ENCODE measurements around the gene SRCIN1. TPM values are rescaled to one million over a fixed set of nuclear protein-coding genes. Genes with fewer than 3 reads are reported as not detected.

The SRCIN1 gene
- total RNA-seq, 3 donors from 2014 or later = 2.3 to 7.0 (median 2.5) TPM

DNA sequence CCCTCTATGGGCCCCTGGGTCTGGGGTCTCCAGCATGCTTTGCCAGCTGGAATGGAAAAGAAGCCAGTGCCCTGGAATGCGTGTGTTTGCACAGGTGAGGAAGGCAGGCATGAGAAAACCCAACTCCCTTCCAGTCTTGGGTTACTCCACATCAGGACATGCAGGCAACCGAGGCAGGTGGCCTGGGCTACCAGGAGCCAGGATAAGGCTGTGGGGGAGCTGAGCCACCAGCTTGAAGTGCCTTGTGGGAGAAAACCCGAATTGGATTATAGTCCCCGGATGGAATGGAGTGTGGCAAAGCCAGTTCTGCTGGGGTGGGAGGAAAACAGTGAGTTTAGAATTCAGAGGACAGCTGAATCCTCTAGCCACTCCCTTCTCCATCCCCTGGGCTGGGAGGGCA is 7.2 kb downstream of the SRCIN1 start:
- TF ChIP-seq, protein P1, sequence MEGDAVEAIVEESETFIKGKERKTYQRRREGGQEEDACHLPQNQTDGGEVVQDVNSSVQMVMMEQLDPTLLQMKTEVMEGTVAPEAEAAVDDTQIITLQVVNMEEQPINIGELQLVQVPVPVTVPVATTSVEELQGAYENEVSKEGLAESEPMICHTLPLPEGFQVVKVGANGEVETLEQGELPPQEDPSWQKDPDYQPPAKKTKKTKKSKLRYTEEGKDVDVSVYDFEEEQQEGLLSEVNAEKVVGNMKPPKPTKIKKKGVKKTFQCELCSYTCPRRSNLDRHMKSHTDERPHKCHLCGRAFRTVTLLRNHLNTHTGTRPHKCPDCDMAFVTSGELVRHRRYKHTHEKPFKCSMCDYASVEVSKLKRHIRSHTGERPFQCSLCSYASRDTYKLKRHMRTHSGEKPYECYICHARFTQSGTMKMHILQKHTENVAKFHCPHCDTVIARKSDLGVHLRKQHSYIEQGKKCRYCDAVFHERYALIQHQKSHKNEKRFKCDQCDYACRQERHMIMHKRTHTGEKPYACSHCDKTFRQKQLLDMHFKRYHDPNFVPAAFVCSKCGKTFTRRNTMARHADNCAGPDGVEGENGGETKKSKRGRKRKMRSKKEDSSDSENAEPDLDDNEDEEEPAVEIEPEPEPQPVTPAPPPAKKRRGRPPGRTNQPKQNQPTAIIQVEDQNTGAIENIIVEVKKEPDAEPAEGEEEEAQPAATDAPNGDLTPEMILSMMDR (IDR thresholded peaks at IDR 0.05) = no peak
- ATAC-seq (peak; percentile 78), DNase-seq (peak in 2 of 3 donors; percentile 60 to 74)
- Histone ChIP-seq H3K4me1 (ENCODE audit: low read depth) (peaks cover 9% of the 10 kb centered on the region), H3K9me3 (no peaks in the 10 kb centered on the region), H3K36me3 (ENCODE audit: low read depth) (no peaks in the 10 kb centered on the region), H3K4me3 (no peak overlapping the region)
- intact Hi-C loops (cut with DNase I, micrococcal nuclease) = no loop called here

DNA sequence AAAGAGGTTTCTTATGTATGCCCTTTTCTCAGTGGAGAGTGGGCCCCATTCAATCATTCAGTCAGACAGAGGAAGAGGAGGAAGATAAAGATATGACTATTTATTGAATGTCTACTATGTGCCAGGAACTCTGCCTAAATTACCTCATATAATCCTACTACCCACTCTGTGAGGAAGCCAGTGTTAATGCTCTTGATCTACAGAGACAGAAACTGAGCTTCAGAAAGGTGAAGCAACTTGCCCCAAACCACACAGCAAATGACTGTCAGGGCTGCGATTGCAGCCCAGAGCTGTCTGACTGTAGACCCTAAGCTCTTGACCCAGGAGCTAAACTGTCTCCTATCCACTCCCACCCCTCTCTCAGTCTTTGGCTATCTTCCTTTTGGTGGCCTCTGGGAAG is 8.4 kb downstream of the SRCIN1 start:
- TF ChIP-seq, protein P1 (IDR thresholded peaks at IDR 0.05) = no peak
- no peak for DNase-seq
- peaks cover 9% of the 10 kb centered on the region for H3K4me1 ChIP-seq (ENCODE audit: low read depth)
- intact Hi-C loops (cut with DNase I, micrococcal nuclease) = no loop called here
- H3K36me3 ChIP-seq (ENCODE audit: low read depth) = no peaks in the 10 kb centered on the region
- H3K4me3 ChIP-seq = no peak overlapping the region
- no peak for ATAC-seq
- no peaks in the 10 kb centered on the region for H3K9me3 ChIP-seq

DNA sequence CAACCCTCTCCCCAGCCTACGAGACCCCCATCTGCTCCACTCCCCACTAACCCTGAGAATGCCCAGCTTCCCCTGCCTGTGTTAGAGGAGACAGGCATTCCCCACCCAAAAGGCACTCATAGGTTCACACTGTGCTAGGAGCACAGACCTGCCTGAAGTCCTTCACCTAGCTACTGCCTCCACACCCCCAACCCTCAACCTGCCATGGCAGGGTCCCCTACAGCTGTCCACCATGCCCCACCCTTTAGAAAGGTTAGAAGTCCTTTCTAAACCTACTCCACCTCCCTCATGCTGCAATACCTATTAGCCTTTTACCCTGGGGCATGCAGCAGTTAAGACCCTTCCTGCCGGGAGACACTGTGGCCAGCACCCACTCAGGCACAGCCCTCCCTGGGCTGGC is 9.1 kb downstream of the SRCIN1 start:
- no peak for ATAC-seq
- Histone ChIP-seq H3K4me3 (no peak overlapping the region), H3K9me3 (no peaks in the 10 kb centered on the region), H3K4me1 (ENCODE audit: low read depth) (peaks cover 3% of the 10 kb centered on the region), H3K36me3 (ENCODE audit: low read depth) (no peaks in the 10 kb centered on the region)
- TF ChIP-seq, protein P1 (IDR thresholded peaks at IDR 0.05) = no peak
- DNase-seq = no peak
- intact Hi-C loops (cut with DNase I, micrococcal nuclease) = no loop called here

DNA sequence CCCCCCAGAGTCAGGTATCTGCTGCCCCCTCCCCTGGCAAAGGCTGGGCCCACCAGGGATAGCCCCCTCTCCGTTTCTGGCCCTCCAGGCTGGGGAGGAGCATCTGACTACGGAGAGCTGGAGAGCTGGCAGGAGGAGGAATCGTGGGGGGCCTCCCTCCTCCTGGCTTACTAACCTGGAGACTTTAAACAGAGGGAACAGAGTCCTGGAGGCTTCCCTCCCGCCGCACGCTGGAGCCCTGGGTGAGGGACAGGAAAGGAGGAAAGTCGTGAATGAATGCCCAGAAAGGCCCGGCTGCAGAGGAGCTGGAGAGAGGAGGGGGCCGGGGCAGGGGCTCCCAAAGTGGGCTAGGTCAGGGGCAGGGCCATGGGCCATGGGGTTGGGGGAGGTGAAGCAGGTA is 9.9 kb downstream of the SRCIN1 start:
- Histone ChIP-seq H3K4me1 (ENCODE audit: low read depth) (no peaks in the 10 kb centered on the region), H3K4me3 (no peak overlapping the region), H3K36me3 (ENCODE audit: low read depth) (no peaks in the 10 kb centered on the region), H3K9me3 (no peaks in the 10 kb centered on the region)
- DNase-seq = no peak
- intact Hi-C loops (cut with DNase I, micrococcal nuclease) = no loop called here
- TF ChIP-seq, protein P1 (IDR thresholded peaks at IDR 0.05) = no peak
- no peak for ATAC-seq

GRCh38 chr17:38594152-38594551 is 11.6 kb downstream of the SRCIN1 start:
- intact Hi-C loops (cut with DNase I, micrococcal nuclease) = no loop called here
- no peak for ATAC-seq

More at GRCh38 chr17:38594152-38594551, 11.6 kb downstream of the SRCIN1 start:
- TF ChIP-seq, protein P1 (IDR thresholded peaks at IDR 0.05) = no peak
- no peak for DNase-seq
- H3K4me3 ChIP-seq = no peak overlapping the region
- no peaks in the 10 kb centered on the region for H3K9me3 ChIP-seq
- no peaks in the 10 kb centered on the region for H3K4me1 ChIP-seq (ENCODE audit: low read depth)
- no peaks in the 10 kb centered on the region for H3K36me3 ChIP-seq (ENCODE audit: low read depth)
